AG10803 (cell line): ENCODE data around the gene SEL1L3.

Experiments used
- DNase-seq: peaks from one replicate; pipeline ENCODE4 v3.0.0; 2010; ENCODE audit warnings: low read depth
- H3K4me3 ChIP-seq: 2 replicates; pipeline ENCODE4 v1.5.1; 2011; ENCODE audit warnings: mild to moderate bottlenecking, low read length, control low read depth
- TF ChIP-seq, protein P1 (sequence below): conservative IDR thresholded peaks from 2 replicates; pipeline ENCODE4 v1.5.1; 2011; ENCODE audit warnings: mild to moderate bottlenecking, low read length, control low read depth, inconsistent platforms

SEL1L3 gene

DNA sequence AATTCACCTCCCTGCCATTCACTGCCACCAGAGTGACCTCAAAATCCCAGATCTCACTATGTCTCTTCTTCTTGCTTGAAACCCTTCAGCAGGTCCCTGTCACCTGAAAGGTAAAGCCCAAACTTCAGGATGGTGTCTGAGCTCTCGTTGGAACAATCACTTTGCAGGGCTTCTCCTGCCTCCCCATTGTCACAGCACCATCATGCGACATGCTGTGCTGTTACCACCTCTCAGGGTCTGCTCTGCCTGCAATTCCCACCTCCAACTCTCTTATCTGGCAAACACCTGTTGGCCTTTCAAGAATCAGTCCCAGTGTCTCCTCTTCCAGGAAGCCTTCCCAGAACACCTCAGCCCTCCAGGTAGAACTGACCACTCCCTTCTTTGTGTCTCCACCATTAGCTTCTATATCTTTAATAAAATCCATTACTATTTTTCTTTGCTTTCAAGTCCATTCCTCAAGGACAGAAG lies 46.2 kb downstream of the SEL1L3 start:
- no peak for DNase-seq
- no peak overlapping the region for H3K4me3 ChIP-seq
- TF ChIP-seq, protein P1, sequence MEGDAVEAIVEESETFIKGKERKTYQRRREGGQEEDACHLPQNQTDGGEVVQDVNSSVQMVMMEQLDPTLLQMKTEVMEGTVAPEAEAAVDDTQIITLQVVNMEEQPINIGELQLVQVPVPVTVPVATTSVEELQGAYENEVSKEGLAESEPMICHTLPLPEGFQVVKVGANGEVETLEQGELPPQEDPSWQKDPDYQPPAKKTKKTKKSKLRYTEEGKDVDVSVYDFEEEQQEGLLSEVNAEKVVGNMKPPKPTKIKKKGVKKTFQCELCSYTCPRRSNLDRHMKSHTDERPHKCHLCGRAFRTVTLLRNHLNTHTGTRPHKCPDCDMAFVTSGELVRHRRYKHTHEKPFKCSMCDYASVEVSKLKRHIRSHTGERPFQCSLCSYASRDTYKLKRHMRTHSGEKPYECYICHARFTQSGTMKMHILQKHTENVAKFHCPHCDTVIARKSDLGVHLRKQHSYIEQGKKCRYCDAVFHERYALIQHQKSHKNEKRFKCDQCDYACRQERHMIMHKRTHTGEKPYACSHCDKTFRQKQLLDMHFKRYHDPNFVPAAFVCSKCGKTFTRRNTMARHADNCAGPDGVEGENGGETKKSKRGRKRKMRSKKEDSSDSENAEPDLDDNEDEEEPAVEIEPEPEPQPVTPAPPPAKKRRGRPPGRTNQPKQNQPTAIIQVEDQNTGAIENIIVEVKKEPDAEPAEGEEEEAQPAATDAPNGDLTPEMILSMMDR: no peak

DNA sequence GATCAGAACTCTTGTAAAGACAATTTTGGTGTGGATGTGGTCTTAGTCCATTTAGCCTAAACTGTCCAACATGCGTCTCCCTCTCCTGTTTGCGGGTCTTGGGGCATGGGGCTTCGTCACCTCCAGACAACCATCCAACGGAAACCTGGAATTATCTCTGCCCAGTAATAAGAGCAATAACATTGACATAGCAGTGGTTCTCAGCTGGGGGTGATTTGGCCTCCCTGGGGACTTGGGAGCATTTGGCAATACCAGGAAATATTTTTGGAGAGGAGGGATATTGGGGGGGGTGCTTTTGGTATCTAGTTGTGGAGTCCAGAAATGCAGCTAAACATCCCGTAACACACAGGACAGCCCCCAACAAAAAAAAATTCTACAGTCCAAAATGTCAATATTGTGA lies 47.2 kb downstream of the SEL1L3 start:
- DNase-seq: peak; percentile 44
- TF ChIP-seq, protein P1: no peak
- no peak overlapping the region for H3K4me3 ChIP-seq

DNA sequence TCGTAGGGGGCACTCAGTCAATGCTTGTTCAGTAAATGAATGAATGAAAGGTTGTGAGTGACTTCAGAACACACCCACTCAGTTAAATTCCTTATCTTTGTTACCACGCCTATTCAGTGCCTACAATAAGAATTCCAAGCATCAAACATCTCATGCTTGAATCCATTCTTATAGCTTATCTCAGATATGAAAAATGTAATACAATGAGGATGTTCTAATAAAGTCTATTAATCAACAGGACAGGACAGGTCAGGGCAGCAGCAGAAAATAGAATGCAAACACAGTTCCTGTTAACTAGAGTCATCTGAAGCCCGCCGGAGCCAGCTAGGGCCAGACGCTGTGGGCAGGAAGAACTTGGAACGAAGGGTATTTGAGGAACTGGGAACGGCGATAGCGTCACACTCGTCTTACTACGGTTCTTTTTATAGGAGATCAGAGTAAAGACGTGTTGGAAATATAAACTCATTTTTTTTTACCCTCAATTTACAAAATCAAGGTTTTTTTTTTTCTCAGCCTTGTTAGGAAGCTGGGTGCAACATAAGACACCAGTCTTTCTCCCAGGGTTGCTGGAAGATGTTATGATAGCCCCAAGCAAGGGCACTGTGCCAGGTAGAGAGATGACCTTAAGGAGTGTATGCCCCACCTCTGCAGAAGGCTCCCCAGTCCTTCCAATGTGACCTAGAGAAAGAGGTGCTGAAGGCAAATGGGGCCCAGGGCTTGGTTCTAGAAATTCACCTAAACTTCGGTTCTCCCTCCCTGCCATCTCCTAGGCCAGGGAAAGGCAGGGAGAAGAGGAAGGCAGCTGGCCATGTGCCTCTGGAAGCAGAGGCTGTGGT lies 48.3 kb downstream of the SEL1L3 start:
- no peak overlapping the region for H3K4me3 ChIP-seq
- no peak for DNase-seq
- TF ChIP-seq, protein P1: no peak

DNA sequence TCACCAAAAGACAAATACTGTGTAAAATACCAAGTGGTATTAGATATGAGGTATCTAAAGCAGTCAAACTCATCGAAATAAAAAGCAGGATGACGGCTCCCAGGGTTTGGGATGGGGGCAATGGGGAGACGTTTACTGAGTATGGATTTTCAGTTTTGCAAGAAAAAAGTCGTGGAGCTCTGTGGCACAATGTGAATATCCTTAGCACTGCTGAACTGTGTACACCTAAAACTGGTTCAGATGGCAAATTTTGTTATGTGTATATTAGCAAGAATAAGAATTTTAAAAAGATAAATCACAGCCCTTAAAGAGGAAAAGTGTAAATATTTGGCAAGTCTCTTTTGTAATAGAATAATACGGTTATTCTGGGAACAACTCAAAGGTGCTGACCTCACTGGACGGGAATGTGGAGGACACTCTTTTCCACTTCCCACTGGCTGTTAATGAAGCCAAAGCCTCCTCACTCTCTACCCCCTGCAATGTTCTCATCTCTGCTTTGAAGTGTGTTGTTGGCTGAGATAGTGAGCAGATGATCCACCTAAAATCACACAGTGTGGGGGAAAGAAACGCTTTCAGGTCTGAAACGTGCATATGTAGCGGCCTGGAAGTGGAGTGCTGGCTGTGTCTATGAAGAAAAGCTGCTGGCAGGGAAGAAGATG lies 49.2 kb downstream of the SEL1L3 start:
- TF ChIP-seq, protein P1: no peak
- no peak overlapping the region for H3K4me3 ChIP-seq
- DNase-seq: peak; percentile 85

DNA sequence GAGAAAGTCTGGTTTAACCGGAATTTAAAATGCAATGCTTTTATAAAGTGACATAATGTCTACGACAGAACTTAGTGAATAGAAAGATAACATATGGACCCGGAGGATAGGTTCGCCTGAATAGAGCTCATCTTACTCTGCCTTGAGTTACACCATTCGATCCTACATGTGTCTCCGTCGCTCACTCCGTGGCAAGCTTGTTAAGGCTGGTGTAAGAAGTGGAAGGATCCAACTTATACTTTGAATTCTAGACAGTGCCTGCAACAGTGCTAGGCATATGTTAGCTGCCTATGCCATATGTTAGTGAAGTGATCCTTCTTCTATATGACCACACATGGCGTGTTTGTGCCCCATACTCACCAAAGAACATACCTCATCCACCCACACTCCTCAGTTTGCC lies 50.9 kb downstream of the SEL1L3 start:
- TF ChIP-seq, protein P1: no peak
- H3K4me3 ChIP-seq: no peak overlapping the region
- no peak for DNase-seq

DNA sequence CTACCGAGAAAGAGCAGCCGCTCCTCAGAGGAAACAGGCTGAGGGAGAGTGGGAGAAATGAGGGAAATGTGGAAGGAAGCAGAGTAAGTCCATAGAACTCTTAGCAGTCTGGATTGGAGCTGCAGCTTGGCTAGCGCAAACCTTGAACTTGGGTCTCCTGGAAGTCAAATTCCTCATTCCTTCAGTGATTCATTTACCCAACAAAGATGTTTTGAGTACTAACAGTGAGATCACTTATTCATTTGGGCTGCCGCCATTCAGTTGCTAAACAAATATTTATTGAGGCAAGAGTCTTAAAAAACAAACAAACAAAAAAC lies 51.5 kb downstream of the SEL1L3 start:
- TF ChIP-seq, protein P1: no peak
- no peak overlapping the region for H3K4me3 ChIP-seq
- peak; percentile 48 for DNase-seq
